IMR-90 (cell line): ENCODE measurements around the gene CENPU. TPM values are rescaled to one million over a fixed set of nuclear protein-coding genes. Genes with fewer than 3 reads are reported as not detected.

Source experiments
- ATAC-seq: fragments of 200-7000 bp; cut with Tn5 transposase; 2 replicates; pipeline ENCODE4 v1.9.1; 2020; ENCODE audit warnings: low read depth, mild to moderate bottlenecking, moderate library complexity
- BruUV-seq: library from RNA; stranded (reverse); fragments of 400-500 nt; replicated peaks from 2 replicates; lab custom pipeline; 2021; lab: Mats Ljungman, UMichigan
- CTCF ChIA-PET: fragments of 300-600 bp; formaldehyde crosslinking; extraction: SDS; loops from one replicate; lab custom pipeline; 2021; ENCODE audit warnings: antibody characterized with exemption; lab: Yijun Ruan, JAX
- POLR2A ChIA-PET: fragments of 300-600 bp; sonication (Branson Sonifier 250); formaldehyde crosslinking; loops from one replicate; lab custom pipeline; 2022; ENCODE audit warnings: antibody characterized with exemption; ENCODE audit not compliant: unreplicated experiment; lab: Charles Lee
- DNase-seq: peaks from one replicate; pipeline ENCODE4 v3.0.0; 2013
- H2AFZ ChIP-seq: replicated peaks from 2 replicates; pipeline ENCODE3; 2013; ENCODE audit warnings: low read length, mild to moderate bottlenecking; ENCODE audit not compliant: poor library complexity
- H2AK5ac ChIP-seq: 2 replicates; pipeline ENCODE4 v1.6.1; 2013; ENCODE audit warnings: low read depth, low read length, inconsistent platforms
- H2AK9ac ChIP-seq: replicated peaks from 2 replicates; pipeline ENCODE3; 2013; ENCODE audit warnings: mild to moderate bottlenecking, low read depth, low read length, moderate library complexity; ENCODE audit not compliant: poor library complexity
- H2BK120ac ChIP-seq: 2 replicates; pipeline ENCODE4 v1.6.1; 2013; ENCODE audit warnings: low read depth, low read length, inconsistent platforms
- H2BK15ac ChIP-seq: 3 replicates; pipeline ENCODE4 v1.6.1; 2013; ENCODE audit warnings: low read depth, low read length, inconsistent platforms
- H2BK20ac ChIP-seq: 2 replicates; pipeline ENCODE4 v1.6.1; 2013; ENCODE audit warnings: low read depth, mild to moderate bottlenecking, inconsistent platforms, low read length, moderate library complexity
- H2BK5ac ChIP-seq: 2 replicates; pipeline ENCODE4 v1.6.1; 2013; ENCODE audit warnings: mild to moderate bottlenecking, low read depth, low read length, inconsistent platforms; ENCODE audit not compliant: poor library complexity, severe bottlenecking
- H3K14ac ChIP-seq: replicated peaks from 2 replicates; pipeline ENCODE4 v1.6.1; 2013; ENCODE audit warnings: low read depth, low read length, inconsistent platforms
- H3K18ac ChIP-seq: 2 replicates; pipeline ENCODE4 v1.6.1; 2013; ENCODE audit warnings: low read depth, low read length, control low read depth
- H3K23ac ChIP-seq: 2 replicates; pipeline ENCODE4 v1.6.1; 2013; ENCODE audit warnings: low read depth, low read length, inconsistent platforms
- H3K27ac ChIP-seq: 2 replicates; pipeline ENCODE4 v1.5.1; 2013; ENCODE audit warnings: mild to moderate bottlenecking, control low read depth, low read length; ENCODE audit not compliant: insufficient read depth
- H3K27me3 ChIP-seq: 2 replicates; pipeline ENCODE4 v1.6.1; 2013; ENCODE audit warnings: low read length; ENCODE audit not compliant: control insufficient read depth, insufficient read depth
- H3K36me3 ChIP-seq: 2 replicates; pipeline ENCODE4 v1.6.1; 2013; ENCODE audit warnings: low read length, mixed read lengths; ENCODE audit not compliant: control insufficient read depth, insufficient read depth
- H3K4ac ChIP-seq: 2 replicates; pipeline ENCODE4 v1.6.1; 2013; ENCODE audit warnings: low read depth, low read length, inconsistent platforms
- H3K4me1 ChIP-seq: 2 replicates; pipeline ENCODE4 v1.6.1; 2013; ENCODE audit warnings: low read length, mixed read lengths; ENCODE audit not compliant: control insufficient read depth, insufficient read depth
- H3K4me2 ChIP-seq: 2 replicates; pipeline ENCODE4 v1.6.1; 2013; ENCODE audit warnings: low read depth, mild to moderate bottlenecking, control low read depth, low read length, moderate library complexity
- H3K4me3 ChIP-seq: 2 replicates; pipeline ENCODE4 v1.5.1; 2013; ENCODE audit warnings: low read depth, mild to moderate bottlenecking, control low read depth, low read length, moderate library complexity; ENCODE audit not compliant: insufficient read depth
- H3K56ac ChIP-seq: 2 replicates; pipeline ENCODE4 v1.6.1; 2013; ENCODE audit warnings: low read length, inconsistent platforms; ENCODE audit not compliant: insufficient read depth; ENCODE audit errors: extremely low read depth
- H3K79me1 ChIP-seq, 2 experiments: 2 replicates each; pipeline ENCODE4 v1.6.1; 2013; ENCODE audit warnings: low read length in 2 of 2, inconsistent platforms in 1 of 2, low read depth in 1 of 2
- H3K9ac ChIP-seq: 2 replicates; pipeline ENCODE4 v1.6.1; 2013; ENCODE audit warnings: low read depth, low read length, control low read depth
- H3K9me1 ChIP-seq: 2 replicates; pipeline ENCODE4 v1.6.1; 2013; ENCODE audit warnings: low read length, inconsistent platforms; ENCODE audit not compliant: insufficient read depth
- H3K9me3 ChIP-seq: 2 replicates; pipeline ENCODE4 v1.6.1; 2013; ENCODE audit warnings: low read length; ENCODE audit not compliant: control insufficient read depth, insufficient read depth
- H4K20me1 ChIP-seq: 2 replicates; pipeline ENCODE4 v1.6.1; 2013; ENCODE audit warnings: low read length, inconsistent platforms; ENCODE audit not compliant: insufficient read depth
- H4K5ac ChIP-seq: 2 replicates; pipeline ENCODE4 v1.6.1; 2013; ENCODE audit warnings: mild to moderate bottlenecking, low read depth, low read length, control low read depth
- H4K8ac ChIP-seq, 2 experiments: 2 replicates each; pipeline ENCODE4 v1.6.1; 2013; ENCODE audit warnings: low read depth in 2 of 2, low read length in 2 of 2, control low read depth in 1 of 2, inconsistent platforms in 1 of 2
- H4K91ac ChIP-seq: 2 replicates; pipeline ENCODE4 v1.6.1; 2013; ENCODE audit warnings: low read depth, low read length, inconsistent platforms; ENCODE audit not compliant: insufficient read depth
- BHLHE40 ChIP-seq: fragments of 150-350 bp; IDR thresholded peaks from 2 replicates; pipeline ENCODE4 v1.6.1; 2016; ENCODE audit warnings: mild to moderate bottlenecking, low read depth, low read length
- CEBPB ChIP-seq: IDR thresholded peaks from 2 replicates; pipeline ENCODE4 v1.6.1; 2012; ENCODE audit warnings: low read depth, low read length, improper control_type of control experiment
- CHD1 ChIP-seq: IDR thresholded peaks from 2 replicates; pipeline ENCODE4 v1.6.1; 2012; ENCODE audit warnings: low read depth, low read length, improper control_type of control experiment
- FOS ChIP-seq: fragments of 150-350 bp; IDR thresholded peaks from 2 replicates; pipeline ENCODE4 v1.6.1; 2016; ENCODE audit warnings: low read depth, low read length
- MAFK ChIP-seq: IDR thresholded peaks from 2 replicates; pipeline ENCODE4 v1.6.1; 2012; ENCODE audit warnings: low read depth, low read length, improper control_type of control experiment
- MAZ ChIP-seq: IDR thresholded peaks from 2 replicates; pipeline ENCODE4 v1.6.1; 2012; ENCODE audit warnings: low read depth, mild to moderate bottlenecking, low read length, improper control_type of control experiment, moderate library complexity, borderline replicate concordance
- MXI1 ChIP-seq: IDR thresholded peaks from 2 replicates; pipeline ENCODE4 v1.6.1; 2012; ENCODE audit warnings: low read depth, mild to moderate bottlenecking, low read length, moderate library complexity, borderline replicate concordance
- NFE2L2 ChIP-seq: fragments of 150-350 bp; IDR thresholded peaks from 2 replicates; pipeline ENCODE4 v1.6.1; 2016; ENCODE audit warnings: low read depth, mild to moderate bottlenecking, low read length
- POLR2A ChIP-seq: IDR thresholded peaks from 2 replicates; pipeline ENCODE4 v1.6.1; 2012; ENCODE audit warnings: mild to moderate bottlenecking, low read depth, low read length
- RAD21 ChIP-seq: IDR thresholded peaks from 2 replicates; pipeline ENCODE4 v1.6.1; 2012; ENCODE audit warnings: low read length, improper control_type of control experiment
- RCOR1 ChIP-seq: IDR thresholded peaks from 2 replicates; pipeline ENCODE4 v1.6.1; 2012; ENCODE audit warnings: mild to moderate bottlenecking, low read length, improper control_type of control experiment; ENCODE audit not compliant: insufficient replicate concordance
- RFX5 ChIP-seq: IDR thresholded peaks from 2 replicates; pipeline ENCODE4 v1.8.0; 2012; ENCODE audit warnings: low read depth, mild to moderate bottlenecking, low read length, moderate library complexity
- SMC3 ChIP-seq: fragments of 150-350 bp; IDR thresholded peaks from 2 replicates; pipeline ENCODE4 v1.6.1; 2016; ENCODE audit warnings: low read depth, mild to moderate bottlenecking, antibody characterized with exemption, low read length, moderate library complexity
- WGBS, 2 experiments: methylation state at CpG; one replicate each; pipeline versions ENCODE4 v1.1.5 to v1.1.7; 2013; ENCODE audit warnings: missing lambda C conversion rate in 2 of 2; ENCODE audit not compliant: insufficient read length in 1 of 2; ENCODE audit errors: extremely low coverage in 2 of 2; 5-methylcytosine and 5-hydroxymethylcytosine counted together
- dilution Hi-C: fragments of 300-500 bp; cut with HindIII; formaldehyde crosslinking; loops from one replicate; pipeline ENCODE4 v1.14.3; 2018; ENCODE audit warnings: low sequenced_read_pairs; ENCODE audit not compliant: unreplicated experiment
- in situ Hi-C: fragments of 300-500 bp; cut with MboI; formaldehyde crosslinking; loops from 3 replicates; pipeline ENCODE4 v1.14.3; 2019; ENCODE audit warnings: low sequenced_read_pairs, inconsistent platforms, mixed read lengths
- intact Hi-C: fragments of 100-400 bp; cut with micrococcal nuclease; formaldehyde crosslinking; loops from 2 replicates; pipeline ENCODE4 v1.10.0; 2022
- polyA plus RNA-seq, 3 experiments: library from polyadenylated mRNA; depleted of rRNA; stranded (reverse); fragments of >200 nt; gene quantifications; 2 replicates each; pipeline ENCODE4 v1.2.3, GENCODE V29; 2012; ENCODE audit warnings: low replicate concordance in 1 of 3
- total RNA-seq: library from RNA; depleted of rRNA; stranded (reverse); fragments of >200 nt; gene quantifications from 2 replicates; pipeline ENCODE4 v1.2.3, GENCODE V29; 2012
- TF ChIP-seq, protein P1 (sequence below): fragments of 150-350 bp; IDR thresholded peaks from 2 replicates; pipeline ENCODE4 v1.6.1; 2016; ENCODE audit warnings: low read depth, mild to moderate bottlenecking, low read length, moderate library complexity, borderline replicate concordance
- TF ChIP-seq, protein P2 (sequence below): fragments of 150-350 bp; IDR thresholded peaks from 2 replicates; pipeline ENCODE4 v1.6.1; 2017; ENCODE audit warnings: mild to moderate bottlenecking, antibody characterized with exemption, low read length, low read depth
- TF ChIP-seq, protein P3 (sequence below): conservative IDR thresholded peaks from 2 replicates; pipeline ENCODE4 v1.5.1; 2012; ENCODE audit warnings: mild to moderate bottlenecking, low read depth, low read length, improper control_type of control experiment

CENPU gene
- total and polyA plus RNA-seq, 2 of the 4 experiments (the other 2 are of a cell fraction) = 13.6 to 14.6 TPM

DNA sequence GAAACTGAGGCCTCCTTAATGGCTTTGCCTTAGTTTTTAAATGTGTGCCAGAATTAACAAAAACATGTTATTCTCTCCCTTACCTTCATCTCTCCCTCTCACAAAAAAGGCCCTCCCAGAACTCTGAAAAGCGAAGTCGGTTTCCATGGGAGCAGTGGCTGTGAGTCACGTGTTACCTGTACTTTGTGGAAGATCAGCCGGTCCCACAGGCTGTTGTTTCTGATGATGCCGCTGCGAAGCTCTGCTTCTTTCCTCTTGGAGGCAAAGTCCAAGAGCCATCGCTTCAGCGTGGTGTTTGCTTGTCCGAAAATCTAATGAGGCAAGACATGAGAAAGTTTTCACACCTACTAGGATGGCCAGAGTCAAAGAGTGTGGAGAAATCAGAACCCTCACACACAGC, 32.5 kb upstream of the CENPU start:
- Histone ChIP-seq H3K4me1 (peaks cover 3% of the 10 kb centered on the region), H3K27me3 (no peaks in the 10 kb centered on the region), H3K36me3 (peaks cover 13% of the 10 kb centered on the region; the same call in 1 of the 2 replicates), H3K56ac (no peak overlapping the region), H3K23ac (no peak overlapping the region), H2AK9ac (no peak overlapping the region), H4K20me1 (no peaks in the 10 kb centered on the region), H2BK5ac (no peak overlapping the region), H3K27ac (no peak overlapping the region), H3K4me2 (no peak overlapping the region), H3K9ac (no peak overlapping the region), H4K91ac (no peak overlapping the region), H3K9me3 (no peaks in the 10 kb centered on the region), H2AFZ (no peak overlapping the region), H3K14ac (no peak overlapping the region), H4K5ac (no peak overlapping the region), H3K4me3 (no peak overlapping the region), H2AK5ac (no peak overlapping the region), H4K8ac (no peak overlapping the region), H2BK15ac (no peak overlapping the region), H3K4ac (no peak overlapping the region), H3K18ac (no peak overlapping the region), H3K9me1 (no peaks in the 10 kb centered on the region), H2BK120ac (no peak overlapping the region), H3K79me1 (no peaks in the 10 kb centered on the region), H2BK20ac (no peak overlapping the region)
- TF ChIP-seq, protein P1, sequence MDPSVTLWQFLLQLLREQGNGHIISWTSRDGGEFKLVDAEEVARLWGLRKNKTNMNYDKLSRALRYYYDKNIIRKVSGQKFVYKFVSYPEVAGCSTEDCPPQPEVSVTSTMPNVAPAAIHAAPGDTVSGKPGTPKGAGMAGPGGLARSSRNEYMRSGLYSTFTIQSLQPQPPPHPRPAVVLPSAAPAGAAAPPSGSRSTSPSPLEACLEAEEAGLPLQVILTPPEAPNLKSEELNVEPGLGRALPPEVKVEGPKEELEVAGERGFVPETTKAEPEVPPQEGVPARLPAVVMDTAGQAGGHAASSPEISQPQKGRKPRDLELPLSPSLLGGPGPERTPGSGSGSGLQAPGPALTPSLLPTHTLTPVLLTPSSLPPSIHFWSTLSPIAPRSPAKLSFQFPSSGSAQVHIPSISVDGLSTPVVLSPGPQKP = no peak
- TF ChIP-seq MAFK (no peak), SMC3 (no peak), CEBPB (no peak), MAZ (no peak), RFX5 (no peak), BHLHE40 (no peak), FOS (no peak), NFE2L2 (no peak), MXI1 (no peak), CHD1 (no peak), RCOR1 (no peak), POLR2A (no peak), RAD21 (no peak)
- TF ChIP-seq, protein P2, sequence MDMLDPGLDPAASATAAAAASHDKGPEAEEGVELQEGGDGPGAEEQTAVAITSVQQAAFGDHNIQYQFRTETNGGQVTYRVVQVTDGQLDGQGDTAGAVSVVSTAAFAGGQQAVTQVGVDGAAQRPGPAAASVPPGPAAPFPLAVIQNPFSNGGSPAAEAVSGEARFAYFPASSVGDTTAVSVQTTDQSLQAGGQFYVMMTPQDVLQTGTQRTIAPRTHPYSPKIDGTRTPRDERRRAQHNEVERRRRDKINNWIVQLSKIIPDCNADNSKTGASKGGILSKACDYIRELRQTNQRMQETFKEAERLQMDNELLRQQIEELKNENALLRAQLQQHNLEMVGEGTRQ = no peak
- TF ChIP-seq, protein P3, sequence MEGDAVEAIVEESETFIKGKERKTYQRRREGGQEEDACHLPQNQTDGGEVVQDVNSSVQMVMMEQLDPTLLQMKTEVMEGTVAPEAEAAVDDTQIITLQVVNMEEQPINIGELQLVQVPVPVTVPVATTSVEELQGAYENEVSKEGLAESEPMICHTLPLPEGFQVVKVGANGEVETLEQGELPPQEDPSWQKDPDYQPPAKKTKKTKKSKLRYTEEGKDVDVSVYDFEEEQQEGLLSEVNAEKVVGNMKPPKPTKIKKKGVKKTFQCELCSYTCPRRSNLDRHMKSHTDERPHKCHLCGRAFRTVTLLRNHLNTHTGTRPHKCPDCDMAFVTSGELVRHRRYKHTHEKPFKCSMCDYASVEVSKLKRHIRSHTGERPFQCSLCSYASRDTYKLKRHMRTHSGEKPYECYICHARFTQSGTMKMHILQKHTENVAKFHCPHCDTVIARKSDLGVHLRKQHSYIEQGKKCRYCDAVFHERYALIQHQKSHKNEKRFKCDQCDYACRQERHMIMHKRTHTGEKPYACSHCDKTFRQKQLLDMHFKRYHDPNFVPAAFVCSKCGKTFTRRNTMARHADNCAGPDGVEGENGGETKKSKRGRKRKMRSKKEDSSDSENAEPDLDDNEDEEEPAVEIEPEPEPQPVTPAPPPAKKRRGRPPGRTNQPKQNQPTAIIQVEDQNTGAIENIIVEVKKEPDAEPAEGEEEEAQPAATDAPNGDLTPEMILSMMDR = no peak
- 100% methylated on average over 3 of the region's 9 CpGs; no CpG with 5 or more reads in 1 of the 2 experiments for WGBS, 2 experiments
- ATAC-seq (no peak), DNase-seq (no peak)
- POLR2A ChIA-PET = no interaction called here
- BruUV-seq = no TSS peak
- dilution Hi-C loops (no loop called here), intact Hi-C loops (no loop called here), in situ Hi-C loops (no loop called here)
- CTCF ChIA-PET = interaction anchor here (0.6 kb wide), 1 partner anchor 23 kb away, joined by 3 read pairs; no protein-coding TSS in a partner anchor
